GM19025 (cell line): Measurements from ENCODE around the gene CTNNA3.

ENCODE experiments used
- ATAC-seq: cut with Tn5 transposase; IDR thresholded peaks from one replicate; pipeline ENCODE4 v1.9.1; 2021; ENCODE audit warnings: mild to moderate bottlenecking, low read depth, moderate library complexity; ENCODE audit not compliant: unreplicated experiment

Gene CTNNA3

GRCh38 chr10:66924674-66925345 lies 771.2 kb downstream of the CTNNA3 start:
- no peak for ATAC-seq

GRCh38 chr10:66919248-66919647 lies 776.7 kb downstream of the CTNNA3 start:
- no peak for ATAC-seq

GRCh38 chr10:66917104-66917503 lies 778.9 kb downstream of the CTNNA3 start:
- no peak for ATAC-seq

DNA sequence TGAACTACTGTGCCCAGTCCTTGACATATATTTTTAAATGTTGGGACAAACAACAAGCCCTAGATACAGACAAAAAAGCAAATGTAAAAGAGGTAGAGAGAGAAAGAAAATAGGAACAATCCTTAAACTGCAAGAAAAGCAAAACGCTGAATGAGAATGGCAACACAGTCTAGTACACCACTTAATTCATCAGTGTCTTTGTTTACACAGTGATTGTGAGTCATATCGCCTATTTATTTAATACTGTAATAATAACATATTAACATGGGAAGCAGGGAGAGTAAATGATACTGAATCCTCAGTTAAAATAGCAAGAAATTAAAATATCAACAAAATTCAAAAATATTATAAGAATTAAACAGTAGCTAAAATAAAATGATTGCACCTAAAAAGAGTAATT lies 780.0 kb downstream of the CTNNA3 start:
- ATAC-seq = no peak

- no peak for ATAC-seq
Measured at GRCh38 chr10:66910671-66911070, 785.3 kb downstream of the CTNNA3 start.

DNA sequence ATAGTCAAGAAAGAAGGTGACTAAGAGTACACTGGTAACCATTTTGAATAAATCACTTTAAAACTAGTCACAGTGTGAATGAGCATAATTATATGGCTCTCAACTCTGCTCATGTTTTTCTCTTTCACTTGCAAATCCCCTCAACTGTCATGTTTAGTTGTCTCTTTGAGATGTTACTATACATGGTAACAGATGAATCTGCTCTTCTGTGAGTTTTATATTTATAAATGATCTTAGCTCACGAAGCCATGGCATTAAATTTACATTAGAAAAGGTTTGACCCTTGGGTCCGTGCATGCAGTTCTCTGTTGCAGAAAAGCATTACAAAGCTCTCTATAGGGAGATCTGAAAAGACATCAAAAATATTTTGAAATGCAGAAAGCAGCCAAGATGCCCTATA lies 803.1 kb downstream of the CTNNA3 start:
- ATAC-seq = no peak

GRCh38 chr10:66888237-66888636 lies 807.8 kb downstream of the CTNNA3 start:
- no peak for ATAC-seq

GRCh38 chr10:66886848-66887247 lies 809.1 kb downstream of the CTNNA3 start:
- no peak for ATAC-seq

DNA sequence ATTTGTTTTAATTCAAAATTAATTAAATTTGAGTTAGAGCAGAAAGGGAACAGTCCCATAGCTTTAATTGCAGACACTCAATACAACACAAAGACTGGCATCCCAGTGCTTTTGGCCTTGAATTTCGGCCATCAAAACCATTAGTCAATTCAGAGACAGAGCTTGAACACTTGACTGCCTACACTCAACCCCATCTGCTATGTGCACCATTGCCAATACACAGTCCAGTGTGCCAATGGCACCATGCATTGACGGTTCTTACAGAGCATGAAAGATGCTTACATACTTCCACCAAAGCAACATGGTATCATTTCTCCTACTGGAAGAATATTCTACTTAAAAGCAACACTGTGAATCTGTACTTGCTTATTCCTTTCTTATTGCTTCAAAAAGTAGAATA lies 813.7 kb downstream of the CTNNA3 start:
- ATAC-seq = no peak

GRCh38 chr10:66881814-66882213 lies 814.2 kb downstream of the CTNNA3 start:
- ATAC-seq = no peak

- ATAC-seq = no peak
Measured at GRCh38 chr10:66880826-66881225, 815.2 kb downstream of the CTNNA3 start.

DNA sequence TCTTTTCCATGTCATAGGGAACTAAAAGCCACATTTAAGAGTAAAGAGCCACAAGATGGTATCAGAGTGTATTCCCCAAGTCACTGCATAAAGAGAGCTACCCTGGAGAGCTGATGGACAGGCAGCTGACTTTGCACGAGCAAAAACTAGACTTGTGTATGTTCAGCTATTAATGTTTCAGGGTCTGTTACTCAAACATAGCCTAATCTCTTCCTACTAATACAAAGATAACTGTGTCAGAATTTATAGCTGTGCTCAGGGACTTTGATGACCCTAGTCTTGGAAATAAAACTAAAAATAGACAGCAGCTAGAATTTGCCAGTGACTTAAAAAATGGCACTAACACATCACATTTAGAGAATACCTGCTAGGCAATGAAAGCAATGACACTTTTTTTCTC lies 815.7 kb downstream of the CTNNA3 start:
- no peak for ATAC-seq

DNA sequence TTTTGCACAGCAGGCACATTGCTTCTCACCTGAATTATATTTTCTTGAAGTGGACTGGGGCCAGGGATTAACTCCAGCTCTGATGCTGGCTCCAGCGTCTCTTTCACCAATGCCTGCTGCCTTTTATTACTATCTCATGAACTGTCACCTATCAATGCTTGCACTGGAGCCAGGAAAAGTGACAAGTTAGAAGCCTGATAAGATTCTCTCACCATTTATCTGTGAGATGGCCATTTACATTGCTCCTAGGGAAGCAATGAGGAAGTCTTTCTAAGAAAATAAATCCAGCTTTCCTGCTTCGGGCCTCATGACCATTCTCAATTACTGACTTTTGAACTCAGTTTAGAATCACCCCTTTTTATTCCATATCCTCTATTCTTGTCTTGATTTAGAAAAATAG lies 818.6 kb downstream of the CTNNA3 start:
- ATAC-seq = no peak

- ATAC-seq = no peak
Measured at GRCh38 chr10:66869635-66870034, 826.4 kb downstream of the CTNNA3 start.

- no peak for ATAC-seq
Measured at GRCh38 chr10:66862687-66863258, 833.2 kb downstream of the CTNNA3 start.

- ATAC-seq = no peak
Measured at GRCh38 chr10:66860376-66860945, 835.5 kb downstream of the CTNNA3 start.

DNA sequence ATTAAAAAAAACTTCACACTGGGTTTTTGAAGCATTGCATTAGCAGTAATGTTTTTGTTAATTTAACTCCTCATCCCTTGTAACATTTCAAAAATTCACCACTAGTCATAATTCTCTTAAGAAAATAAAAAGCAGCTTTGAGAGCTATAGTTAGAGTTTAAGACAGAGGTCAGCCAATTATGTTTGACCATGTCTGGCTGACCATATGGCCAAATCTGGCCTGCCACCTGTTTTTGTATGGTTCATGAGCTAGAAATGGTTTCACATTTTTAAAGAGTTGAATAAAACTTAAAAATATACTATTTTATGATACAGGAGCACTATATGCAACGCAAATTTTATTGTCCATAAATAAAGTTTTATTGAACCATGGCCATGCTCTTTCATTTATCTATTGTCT lies 843.2 kb downstream of the CTNNA3 start:
- no peak for ATAC-seq

- ATAC-seq = no peak
Measured at GRCh38 chr10:66848856-66849255, 847.1 kb downstream of the CTNNA3 start.

DNA sequence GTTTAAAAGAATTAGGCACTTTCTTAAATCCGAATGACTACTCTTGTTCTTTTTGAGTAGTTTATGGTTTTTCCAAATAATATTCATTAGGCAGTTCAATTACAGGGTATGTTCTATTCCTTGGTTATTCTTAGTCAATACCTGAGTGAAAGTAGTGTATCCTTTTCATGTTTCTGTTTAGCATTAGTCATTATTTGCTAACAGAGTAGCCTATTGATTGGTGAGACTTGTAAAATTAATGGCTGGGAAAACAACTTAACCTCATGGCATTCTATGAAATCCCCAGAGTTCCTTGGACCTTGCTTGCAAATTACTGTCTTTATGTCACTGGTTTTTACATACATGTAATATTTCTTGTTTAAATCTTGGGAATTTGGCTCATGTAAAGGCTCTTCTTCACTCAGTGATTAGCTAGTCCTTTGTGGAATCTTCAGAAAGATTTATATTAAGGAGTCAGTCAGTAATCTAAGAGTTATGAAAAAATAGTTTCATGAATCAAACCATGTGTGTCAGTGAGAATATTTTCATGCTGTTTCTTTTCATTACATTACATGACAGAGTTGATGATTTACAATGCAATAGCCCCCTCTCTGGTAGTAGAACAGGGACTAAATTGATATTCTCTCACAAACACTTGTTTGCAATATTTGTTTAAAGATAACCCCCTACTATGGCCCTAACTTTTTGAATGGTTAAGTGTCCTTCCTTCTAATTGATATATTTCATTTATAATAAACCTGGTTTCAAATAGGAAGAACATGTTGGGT lies 851.6 kb downstream of the CTNNA3 start:
- no peak for ATAC-seq

DNA sequence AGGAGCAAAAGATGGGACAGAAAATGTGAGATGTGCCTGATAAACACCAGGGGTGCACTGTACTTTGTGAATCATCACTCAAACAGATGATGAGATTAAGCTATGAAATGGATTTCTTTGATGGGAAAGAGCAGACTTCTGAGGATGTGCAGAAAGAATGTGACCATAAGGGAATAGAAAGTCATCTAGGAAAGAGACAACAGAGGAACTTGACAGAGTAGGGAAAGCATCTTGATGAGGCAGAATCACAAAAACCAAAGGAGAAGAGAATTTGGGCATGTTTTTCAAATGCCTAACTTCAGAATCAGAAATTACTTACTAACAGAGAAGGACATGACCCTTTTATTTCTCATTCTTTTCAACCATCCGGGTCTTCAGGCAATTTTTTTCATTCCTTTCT lies 852.6 kb downstream of the CTNNA3 start:
- ATAC-seq = no peak

DNA sequence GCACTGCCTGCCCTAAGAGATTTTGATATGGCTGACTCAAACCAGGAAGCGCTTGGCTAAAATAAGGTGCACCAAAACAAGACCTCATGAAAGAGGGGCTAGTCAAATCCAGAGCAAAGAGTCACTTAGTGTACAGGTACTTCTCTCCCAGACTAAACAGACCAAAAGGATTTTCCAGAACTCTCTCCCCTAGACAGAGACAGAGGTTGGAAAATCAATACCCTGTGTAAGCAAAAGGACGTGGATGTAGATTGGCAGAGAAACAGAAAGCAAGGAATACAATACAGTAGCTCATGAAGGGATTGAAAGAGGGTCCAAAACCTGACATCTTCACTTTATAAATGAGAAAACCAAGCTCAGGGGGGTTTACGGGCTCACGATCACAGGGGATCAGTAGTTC lies 853.1 kb downstream of the CTNNA3 start:
- ATAC-seq = no peak

GRCh38 chr10:66842371-66842770 lies 853.6 kb downstream of the CTNNA3 start:
- ATAC-seq = no peak
